GM18873 (cell line): Measurements from ENCODE around the gene SYTL2.
"Not testable (repeated sequence)": the region's sequence is repeated elsewhere in the genome, so short reads cannot be mapped to it uniquely, and the experiment has no call there.

ENCODE experiments used
- ATAC-seq: cut with Tn5 transposase; IDR thresholded peaks from one replicate; pipeline ENCODE4 v1.9.1; 2021; ENCODE audit warnings: mild to moderate bottlenecking, moderate library complexity, moderate number of reproducible peaks; ENCODE audit not compliant: unreplicated experiment, low FRiP score

The SYTL2 gene, protein sequence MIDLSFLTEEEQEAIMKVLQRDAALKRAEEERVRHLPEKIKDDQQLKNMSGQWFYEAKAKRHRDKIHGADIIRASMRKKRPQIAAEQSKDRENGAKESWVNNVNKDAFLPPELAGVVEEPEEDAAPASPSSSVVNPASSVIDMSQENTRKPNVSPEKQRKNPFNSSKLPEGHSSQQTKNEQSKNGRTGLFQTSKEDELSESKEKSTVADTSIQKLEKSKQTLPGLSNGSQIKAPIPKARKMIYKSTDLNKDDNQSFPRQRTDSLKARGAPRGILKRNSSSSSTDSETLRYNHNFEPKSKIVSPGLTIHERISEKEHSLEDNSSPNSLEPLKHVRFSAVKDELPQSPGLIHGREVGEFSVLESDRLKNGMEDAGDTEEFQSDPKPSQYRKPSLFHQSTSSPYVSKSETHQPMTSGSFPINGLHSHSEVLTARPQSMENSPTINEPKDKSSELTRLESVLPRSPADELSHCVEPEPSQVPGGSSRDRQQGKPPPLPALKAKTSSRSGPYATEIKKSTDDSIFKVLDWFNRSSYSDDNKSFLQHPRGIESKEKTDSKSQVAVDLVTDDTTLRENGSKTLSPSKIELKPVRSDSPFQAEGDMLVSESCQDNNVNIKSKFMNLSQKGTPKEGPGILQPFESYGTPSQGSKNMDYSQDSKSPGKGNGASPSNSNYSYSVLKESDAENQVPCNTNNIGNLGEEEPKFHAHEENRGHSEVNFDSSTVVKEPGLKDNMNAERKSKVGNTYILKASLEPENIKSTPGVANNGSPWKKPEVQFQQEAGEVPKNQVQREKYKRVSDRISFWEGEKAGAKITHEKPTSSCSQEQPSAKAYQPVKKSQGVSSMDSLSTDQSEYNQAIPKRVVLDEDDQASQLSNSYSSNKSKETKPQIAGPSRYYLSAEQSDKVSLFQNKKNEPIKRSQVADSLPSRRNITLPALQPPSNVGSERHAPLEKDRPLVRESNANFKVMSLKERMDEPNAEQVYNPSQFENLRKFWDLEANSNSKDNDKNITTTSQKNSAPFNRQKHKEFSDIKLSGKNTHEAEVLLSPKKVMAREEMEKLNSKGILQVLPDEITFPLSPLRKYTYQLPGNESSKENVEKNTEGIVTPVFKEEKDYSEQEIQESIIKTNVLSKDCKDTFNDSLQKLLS (N-terminal part only)

DNA sequence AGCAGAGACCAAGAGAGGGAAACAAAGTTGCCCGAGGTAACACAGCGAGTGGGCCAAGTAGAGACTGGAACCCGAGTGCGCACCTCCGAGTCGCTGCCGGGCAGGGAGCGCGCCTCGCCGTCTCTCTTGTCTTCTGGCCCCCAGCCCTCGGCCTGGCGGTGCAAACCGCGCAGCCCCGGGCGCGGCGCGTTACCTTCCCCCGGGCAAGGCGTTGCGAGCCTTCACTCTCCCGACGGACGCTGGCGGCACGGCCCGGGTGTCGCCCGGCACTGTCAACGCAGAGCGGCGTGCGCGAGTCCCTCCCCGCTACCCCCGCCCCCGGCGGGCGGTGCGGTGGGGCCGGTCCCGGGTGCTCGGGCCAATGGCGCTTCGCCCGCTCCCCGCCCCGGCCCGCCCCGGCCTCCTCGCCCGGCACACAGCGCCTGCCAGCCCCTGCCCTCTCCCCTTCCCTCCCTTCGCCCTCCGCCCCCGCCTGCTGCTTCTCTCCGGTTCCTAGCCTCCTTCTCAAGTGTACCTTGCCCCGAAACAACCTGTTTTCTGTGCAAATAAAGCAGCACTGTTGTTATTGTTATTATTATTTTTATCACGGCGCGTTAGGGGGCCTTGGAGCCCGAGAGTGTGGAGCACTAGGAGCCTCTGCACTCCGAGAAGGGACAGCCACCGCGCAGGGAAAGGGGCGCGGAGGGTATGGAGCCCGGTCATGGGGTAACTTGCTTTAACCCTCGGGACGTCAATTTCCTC, at the start of gene SYTL2:
Gene SYTL2 (minus strand): TSS at position 271 of the 741 bp plus-strand sequence. CDS start 53,416 bp downstream, outside the sequence.
- peak; percentile 56 for ATAC-seq

DNA sequence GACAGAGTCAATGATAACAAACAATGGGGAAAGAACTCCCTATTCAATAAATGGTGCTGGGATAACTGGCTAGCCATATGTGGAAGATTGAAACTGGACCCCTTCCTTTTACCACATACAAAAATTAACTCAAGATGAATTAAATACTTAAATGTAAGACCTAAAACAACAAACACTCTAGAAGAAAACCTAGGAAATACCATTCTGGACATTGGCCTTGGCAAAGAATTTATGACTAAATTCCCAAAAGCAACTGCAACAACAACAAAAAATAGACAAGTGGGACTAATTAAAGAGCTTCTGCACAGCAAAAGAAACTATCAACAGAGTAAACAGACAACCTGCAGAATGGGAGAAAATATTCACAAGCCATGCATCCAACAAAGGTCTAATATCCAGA, 48.6 kb upstream of the SYTL2 start:
- ATAC-seq: not testable (repeated sequence)

DNA sequence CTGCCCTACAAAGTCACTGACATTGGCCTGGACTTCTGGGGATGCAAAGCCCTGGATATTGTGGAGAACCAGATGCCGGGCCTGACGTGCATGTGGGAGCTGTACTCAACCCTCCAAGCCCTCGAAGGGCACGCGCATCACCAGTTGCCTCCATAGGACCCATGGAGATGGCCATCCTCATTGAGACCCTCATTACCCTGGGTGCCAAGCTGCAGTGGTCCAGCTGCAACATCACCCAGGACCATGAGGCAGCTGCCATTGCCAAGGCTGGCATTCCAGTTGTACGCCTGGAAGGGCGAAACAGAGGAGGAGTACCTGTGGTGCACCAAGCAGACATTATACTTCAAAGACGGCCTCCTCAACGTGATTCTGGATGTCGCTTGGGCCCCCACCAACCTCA, 46.2 kb upstream of the SYTL2 start:
- no peak for ATAC-seq

DNA sequence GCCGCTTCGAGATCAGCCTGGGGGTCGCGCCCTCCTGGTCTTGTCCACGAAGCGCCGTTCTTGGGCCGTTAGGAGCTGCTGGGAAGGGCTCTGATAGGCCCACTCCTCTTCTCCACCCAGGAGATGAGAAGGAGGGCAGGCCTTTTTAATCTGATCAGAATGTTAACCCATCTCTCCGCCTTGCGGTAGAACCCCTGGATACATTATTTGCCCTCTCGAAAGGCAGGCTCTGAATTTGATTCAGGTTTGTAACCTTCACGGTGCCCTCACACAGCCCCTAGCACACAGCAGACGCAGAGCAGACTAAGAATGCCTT, 44.4 kb upstream of the SYTL2 start, which contains the start of gene CCDC83:
Gene CCDC83 (plus strand): TSS at position 43 of the 316 bp plus-strand sequence. CDS start 9,741 bp downstream, outside the sequence.
- no peak for ATAC-seq

DNA sequence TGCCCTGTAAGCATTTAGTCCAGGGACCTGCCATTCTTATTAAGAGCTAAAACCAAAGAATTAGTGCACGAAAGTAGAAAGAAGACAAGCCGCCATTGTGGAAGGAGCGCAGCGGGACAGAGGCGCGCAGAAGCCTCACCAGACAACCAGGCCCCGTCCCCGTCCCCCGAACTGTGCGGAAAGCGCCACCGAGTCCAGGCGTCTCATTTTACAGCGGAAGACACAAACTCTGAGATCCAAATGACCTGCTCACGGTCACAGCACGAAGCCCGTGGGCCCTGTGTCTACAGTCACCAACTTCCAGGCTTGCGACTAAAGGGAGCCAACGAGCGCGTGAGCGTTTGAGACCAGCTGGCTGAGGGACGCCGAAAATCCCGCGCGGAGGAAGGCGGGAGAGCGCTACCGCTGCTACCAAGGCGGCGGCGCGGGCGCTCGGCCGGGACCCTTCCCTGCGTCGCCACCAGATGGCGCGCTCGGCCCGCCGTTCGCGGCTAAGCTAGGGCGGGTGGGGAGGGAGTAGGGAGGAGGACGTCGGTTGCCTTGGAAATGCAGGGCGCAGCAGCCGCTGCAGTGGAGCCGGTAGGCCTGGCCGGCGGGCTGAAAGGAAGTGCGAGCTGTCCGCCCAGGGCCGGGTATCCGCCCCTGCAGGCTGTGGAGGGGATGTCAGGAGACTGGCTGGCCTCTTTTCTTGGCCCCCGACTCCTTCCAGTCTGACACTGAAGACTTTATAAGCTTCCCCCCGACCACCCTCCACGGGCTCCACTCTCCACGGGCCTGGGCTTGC, 43.8 kb upstream of the SYTL2 start:
- peak; percentile 100 for ATAC-seq

DNA sequence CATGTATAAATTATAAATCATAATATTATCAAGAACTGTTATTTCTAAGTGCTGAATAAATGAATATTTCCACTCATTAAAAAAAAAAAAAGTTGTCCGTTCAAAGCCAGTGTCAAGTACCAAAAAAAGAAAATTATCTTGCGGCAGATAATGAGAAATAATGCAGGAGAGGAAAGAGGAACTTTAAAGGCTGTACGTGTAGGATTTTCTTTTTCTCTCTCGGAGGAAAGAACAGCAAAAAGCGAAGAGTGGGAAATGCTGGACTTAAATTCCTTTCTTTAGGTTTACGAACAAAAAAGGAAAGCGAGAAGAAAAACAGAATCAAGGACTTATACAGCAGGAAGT, 43.2 kb upstream of the SYTL2 start:
- ATAC-seq: no peak

DNA sequence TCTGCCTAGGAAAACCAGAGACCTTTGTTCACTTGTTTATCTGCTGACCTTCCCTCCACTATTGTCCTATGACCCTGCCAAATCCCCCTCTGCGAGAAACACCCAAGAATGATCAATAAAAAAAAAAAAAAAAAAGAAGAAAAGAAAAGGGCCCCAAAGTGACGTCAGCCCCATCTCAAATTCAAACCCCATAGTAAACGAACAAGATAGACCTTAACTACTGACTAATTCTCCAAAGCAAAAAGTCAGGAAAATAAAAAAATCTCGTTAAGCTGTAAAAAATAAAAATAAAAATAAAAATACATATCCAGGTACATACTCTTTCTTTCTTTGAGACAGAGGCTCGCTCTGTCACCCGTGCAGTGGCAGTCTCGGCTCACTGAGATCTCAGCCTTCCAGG, 42.6 kb upstream of the SYTL2 start:
- ATAC-seq: not testable (repeated sequence)

DNA sequence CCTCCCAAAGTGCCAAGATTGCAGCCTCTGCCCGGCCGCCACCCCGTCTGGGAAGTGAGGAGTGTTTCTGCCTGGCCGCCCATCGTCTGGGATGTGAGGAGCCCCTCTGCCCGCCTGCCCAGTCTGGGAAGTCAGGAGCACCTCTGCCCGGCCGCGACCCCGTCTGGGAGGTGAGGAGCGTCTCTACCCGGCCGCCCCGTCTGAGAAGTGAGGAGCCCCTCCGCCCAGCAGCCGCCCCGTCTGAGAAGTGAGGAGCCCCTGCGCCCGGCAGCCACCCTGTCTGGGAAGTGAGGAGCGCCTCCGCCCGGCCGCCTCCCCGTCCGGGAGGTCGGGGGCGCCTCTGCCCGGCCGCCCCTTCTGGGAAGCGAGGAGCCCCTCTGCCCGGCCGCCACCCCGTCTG, 41.8 kb upstream of the SYTL2 start:
- not testable (repeated sequence) for ATAC-seq

DNA sequence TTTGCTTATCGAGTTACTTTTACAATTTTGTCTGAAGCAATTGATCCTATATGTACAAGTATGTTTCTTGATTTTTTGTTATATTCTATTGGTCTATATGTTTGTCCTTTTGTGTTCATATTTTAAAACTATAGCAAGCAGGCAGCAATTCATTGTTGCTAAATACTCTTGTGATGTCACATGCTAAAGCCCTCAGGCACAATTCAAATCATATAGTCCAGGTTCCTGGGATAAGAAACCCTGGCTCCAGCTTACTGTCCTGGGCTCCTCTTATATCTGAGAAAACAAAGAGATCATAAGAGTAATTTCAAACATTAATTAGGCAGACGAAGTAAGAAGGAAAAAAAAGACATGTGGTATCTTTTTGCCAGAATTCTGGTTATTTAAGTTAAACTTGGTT, 37.6 kb upstream of the SYTL2 start:
- ATAC-seq: no peak

DNA sequence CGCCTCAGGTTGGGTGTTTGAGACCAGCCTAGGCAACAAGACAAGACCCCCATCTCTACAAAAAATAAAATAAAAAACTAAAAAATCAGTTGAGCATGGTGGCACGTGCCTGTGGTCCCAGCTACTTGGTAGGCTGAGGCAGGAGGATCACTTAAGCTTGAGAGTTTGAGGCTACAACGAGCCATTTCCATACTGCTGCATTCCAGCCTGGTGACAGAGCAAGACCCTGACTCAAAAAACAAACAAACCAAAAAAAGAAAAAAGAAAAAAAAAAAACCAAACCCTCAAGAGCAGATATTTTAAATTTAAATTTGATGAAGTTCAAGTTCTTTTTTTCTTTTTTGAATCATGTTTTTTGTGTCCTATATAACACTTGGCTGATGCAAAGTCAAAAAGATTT, 37.1 kb upstream of the SYTL2 start:
- ATAC-seq: no peak

DNA sequence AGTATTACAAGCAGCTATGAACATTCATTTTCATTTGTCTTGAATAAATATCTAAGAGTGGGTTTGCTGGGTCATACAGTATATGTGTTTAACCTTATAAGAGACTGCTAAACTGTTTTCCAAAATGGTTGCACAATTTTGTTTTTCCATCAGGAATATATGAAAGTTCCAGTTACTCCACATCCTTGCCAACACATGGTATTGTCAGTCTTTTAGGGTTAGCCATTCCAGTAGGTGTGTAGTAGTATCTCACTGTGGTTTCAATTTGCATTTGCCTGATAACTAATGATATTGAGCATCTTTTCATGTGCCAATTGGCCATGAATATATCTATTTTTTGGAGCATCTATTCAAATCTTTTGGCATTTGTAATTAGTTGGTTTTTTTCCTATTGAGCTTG, 36.5 kb upstream of the SYTL2 start:
- no peak for ATAC-seq

DNA sequence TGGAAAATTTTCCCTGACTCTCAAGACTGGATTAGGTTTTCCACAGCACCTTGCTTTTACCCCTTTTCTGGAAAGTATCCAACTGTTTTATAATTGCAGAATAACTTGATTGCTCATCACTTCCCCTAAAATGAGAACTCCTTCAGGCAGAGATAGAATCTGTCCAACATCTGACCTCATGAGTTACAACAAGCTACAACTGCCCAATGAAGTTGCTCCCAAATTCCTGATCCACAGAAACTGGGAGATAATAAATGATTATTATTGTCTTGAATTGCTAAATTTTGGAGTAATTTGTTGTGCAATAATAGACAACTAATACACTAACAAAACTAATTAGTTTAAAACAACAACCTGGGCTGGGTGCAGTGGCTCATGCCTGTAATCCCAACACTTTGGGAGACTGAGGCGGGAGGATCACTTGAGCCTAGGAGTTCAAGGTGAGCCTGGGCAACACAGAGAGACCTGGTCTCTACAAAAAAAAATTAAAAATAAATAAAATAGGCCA, 34.2 kb upstream of the SYTL2 start:
- no peak for ATAC-seq

DNA sequence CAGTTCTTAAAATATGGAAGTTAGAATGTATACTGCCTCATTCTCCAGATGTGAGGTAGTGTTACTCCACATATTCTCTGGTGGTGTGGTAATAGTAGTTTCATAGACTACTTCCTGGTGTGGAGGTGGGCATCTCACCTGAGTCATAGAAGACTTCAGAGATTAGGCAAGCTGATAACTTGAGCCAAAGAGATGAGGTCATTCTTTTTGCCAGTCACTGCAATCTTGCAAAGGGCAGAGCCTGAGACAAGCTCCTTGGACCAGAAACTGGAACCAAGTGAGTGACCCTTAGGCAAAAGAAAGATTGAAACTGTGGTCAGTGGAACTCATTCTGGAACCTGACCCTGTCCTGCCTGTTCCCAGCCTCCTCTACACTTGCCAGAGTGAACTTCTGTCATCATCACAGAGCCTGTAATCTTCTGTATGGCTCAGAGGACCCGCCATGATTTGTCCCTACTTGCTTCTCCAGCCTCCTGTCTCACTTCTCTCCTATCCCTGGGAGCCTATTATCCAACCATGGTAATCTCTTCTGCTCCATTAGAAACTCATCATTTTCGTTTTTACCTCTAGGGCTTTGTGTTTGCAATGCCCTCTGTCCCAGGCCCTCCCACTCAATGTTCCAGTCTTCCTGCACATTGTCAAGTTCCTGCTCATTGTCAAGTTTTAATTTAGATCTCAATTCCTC, 33.6 kb upstream of the SYTL2 start:
- no peak for ATAC-seq

DNA sequence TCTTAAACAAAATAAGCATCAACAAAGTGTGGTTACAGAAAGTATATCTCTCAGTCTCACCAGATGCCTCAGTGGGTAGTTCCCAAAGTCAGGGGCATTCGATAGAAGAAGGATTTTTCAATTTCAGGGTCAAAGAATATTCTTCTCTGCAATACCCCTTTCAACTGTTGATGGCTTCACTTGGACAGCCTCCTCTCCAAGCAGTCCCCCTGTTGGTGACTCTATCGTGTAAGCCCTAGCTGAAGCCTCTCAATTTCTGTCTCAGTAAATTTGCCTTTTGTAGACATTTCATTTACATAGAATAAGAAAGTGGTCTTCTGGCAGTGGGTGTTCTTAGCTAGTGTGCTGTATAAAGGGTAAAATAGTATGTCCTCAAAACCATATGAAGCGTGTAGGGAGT, 33.0 kb upstream of the SYTL2 start:
- ATAC-seq: no peak

DNA sequence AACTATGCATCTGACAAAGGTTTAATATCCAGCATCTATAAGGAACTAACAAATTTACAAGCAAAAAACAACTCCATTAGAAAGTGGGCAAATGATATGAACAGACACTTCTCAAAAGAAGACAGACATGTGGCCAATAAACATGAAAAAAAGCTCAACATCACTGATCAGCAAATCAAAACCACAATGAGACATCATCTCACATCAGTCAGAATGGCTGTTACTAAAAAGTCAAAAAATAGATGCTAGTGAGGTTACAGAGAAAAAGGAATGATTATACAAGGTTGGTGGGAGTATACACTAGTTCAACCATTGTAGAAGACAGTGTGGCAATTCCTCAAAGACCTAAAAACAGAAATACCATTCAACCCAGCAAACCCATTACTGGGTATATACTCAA, 30.0 kb upstream of the SYTL2 start:
- not testable (repeated sequence) for ATAC-seq

DNA sequence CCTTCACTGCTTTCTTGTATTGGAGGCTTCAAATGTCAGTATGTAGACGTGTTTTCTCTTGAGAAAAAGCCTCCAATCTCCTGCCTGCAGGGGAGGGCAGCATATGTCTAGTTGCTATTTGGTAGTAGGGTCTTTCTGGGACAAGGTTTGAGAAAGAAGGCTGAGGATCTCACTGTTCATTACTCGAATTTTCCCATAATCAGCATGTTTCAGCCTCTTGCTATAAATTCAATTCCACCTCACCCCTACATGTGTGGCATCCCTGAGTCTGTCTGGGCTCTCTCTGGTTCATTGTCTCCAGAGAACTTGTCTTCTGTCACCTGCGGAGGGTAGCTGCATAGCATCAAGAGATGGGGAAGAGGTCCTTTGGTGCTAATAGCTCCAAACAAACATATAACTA, 24.8 kb upstream of the SYTL2 start:
- no peak for ATAC-seq

DNA sequence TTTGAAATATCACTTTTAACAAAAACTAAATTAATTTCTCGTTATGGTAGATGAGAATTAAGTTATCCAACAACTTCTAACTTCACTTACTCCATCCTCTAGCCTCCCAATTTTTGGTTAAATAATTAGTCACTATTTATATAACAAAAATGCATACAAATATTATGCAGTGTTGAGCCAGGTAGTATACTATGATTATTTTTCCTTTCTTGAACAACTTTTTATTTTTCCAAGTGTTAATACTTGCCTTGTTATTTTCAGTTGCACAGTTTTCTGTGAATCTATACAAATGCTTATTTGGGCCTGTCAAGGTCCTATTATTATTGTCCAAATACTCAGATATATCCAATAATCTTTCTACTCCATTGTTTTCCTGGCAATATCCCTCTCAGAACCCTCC, 24.3 kb upstream of the SYTL2 start:
- no peak for ATAC-seq

DNA sequence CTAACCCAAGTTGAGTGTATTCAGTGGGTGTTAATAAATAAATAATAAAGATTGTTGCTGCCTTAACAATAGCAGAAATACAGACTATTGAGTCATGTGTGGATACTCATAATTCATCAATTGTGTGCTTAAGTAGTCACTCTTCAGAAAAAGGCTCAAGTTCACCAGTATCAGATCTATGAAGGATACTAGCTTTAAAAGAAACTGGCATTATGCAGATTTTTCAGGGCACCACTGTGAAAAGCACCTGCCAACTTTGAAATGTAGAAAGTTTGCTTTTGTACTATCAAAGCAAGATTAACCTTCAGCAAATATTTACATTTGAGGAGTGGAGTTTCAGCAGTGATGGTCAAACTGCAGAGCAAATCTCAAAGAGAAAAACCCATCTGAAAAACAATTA, 20.1 kb upstream of the SYTL2 start:
- ATAC-seq: no peak

DNA sequence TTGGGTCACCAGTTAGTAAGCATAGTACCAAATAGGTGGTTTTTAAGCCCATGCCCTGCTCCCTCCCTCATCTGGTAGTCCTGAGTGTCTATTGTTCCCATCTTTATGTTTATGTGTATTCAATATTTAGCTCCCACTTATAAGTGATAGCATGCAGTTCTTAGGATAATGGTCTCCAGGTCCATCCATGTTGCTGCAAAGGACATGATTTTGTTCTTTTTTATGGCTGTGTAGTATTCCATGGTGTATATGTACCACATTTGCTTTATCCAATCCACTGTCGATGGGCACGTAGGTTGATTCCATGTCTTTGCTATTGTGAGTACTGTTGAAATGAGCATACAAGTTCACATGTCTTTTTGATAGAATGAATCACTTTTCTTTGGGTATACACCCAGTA, 18.2 kb upstream of the SYTL2 start:
- ATAC-seq: no peak
